GM20431 (cell line): Measurements from ENCODE around the gene CCNL1.
"Not testable (repeated sequence)": the region's sequence is repeated elsewhere in the genome, so short reads cannot be mapped to it uniquely, and the experiment has no call there.

Experiments used
- in situ Hi-C: fragments of 300-500 bp; cut with MseI, MboI; formaldehyde crosslinking; loops from one replicate; pipeline ENCODE4 v1.15.0; 2020; ENCODE audit warnings: low sequenced_read_pairs; ENCODE audit not compliant: unreplicated experiment

CCNL1 gene

GRCh38 chr3:157109267-157110141 is 50.4 kb downstream of the CCNL1 start:
- in situ Hi-C loops, result no loop called here

DNA sequence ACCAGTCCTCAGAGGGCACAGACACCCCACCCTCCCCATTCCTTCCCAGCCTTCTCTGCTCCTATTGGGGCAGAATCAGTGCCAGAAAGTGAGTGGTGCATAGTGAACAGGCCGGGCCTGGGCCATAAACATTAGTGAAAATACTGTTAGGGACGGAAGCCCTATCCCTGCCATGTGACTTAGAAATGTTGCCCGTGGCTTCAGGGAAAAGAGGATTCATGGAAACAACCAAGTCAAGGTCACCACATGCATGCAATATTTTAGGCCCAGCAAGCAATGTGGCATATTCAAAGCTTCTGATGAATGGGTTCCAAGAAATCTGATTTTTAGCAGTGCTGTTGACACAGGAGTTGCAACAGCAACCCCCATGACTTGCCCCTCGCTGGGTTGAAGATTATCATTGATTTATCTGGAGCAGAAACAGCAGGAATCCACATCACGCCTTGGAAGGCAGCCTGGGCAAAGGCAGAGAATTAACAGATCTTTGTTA is 52.3 kb downstream of the CCNL1 start:
- in situ Hi-C loops, result no loop called here

DNA sequence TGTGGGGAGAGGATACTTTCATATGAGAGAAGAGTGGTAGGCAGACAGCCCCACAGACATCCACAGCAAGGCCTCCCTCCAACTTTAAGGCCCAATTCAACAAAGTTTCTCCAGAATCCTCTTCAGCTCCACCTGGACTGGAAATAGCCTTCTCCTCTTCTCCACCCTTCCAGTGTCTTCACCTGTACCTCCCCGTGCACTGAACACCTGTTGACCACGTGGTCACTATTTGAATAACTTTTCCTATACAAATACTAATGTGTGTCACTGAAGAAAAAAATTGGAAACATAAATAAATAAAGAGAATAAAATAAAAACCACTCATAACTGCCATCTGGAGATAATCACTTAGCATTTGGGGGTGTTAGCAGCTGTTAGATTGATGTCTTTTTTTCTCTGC is 52.9 kb downstream of the CCNL1 start:
- in situ Hi-C loops, result no loop called here

DNA sequence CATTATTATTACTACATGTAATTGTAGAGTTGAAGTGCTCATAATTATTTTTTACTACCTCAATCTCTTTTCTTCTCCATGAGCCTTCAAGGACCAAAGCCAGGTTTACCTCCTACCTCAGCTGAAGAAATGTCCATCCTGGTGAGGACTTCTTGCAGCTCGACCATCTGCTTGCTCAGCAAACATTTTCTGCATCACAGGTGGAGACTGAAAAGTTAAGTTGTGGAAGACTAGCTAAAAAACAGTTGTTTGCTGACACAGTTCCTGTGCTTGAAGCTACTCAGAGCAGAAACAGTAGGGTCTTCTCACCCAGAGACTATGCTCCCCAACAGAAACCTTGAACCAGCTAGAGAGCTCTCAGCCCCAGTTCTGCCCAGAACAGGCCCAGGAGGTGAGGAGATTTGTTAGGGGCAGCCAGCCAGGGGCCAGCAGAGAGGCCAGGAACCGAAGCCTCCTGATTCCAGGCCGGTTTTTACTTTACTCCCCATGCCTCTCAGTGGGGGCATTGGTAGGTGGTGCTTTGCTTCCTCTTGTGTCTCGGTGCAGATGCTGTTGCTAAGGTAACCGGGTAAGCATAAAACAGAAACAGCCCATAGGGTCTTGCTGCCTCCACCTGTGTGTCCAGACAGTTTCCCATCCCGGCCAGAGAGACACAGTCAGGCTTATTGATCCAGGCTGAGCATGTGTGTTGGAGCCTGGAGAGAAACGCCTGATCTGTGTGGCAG is 54.9 kb downstream of the CCNL1 start:
- in situ Hi-C loops, result no loop called here

DNA sequence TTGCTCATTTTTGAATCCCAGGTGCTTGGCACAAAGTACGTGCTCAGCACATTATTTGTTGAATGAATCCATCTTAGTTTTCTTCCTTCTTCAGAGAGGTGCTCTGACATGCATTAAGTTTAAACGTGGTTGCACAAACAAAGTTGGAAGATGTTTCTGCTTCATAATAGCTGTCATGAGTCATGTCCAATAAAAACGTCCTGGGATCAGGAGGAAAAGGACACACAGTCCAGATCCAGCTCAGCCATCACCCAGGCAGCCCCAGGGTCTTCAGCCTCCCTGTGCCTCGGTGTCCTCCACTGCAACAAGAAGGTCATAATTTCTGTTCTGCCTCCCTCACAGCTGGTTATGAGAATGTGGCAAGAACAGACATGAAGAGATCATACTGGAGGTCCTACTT is 55.4 kb downstream of the CCNL1 start:
- in situ Hi-C loops, result no loop called here

- in situ Hi-C loops, result no loop called here
Observed at GRCh38 chr3:157103860-157104259, 56.1 kb downstream of the CCNL1 start.

- in situ Hi-C loops, result no loop called here
Observed at GRCh38 chr3:157103280-157103679, 56.7 kb downstream of the CCNL1 start.

DNA sequence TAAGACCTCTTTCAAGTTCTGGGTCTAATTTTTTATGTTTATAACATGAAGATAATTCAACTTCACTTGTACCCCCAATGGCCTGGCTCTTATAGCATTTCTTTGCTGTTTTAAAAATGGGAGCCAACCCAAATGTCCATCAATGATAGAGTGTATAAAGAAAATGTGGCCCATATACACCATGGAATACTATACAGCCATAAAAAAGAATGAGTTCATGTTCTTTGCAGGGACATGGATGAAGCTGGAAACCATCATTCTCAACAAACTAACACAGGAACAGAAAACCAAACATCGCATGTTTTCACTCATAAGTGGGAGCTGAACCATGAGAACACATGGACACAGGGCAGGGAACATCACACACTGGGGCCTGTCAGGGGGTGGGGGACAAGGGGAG is 57.4 kb downstream of the CCNL1 start:
- in situ Hi-C loops, result not testable (repeated sequence)

- in situ Hi-C loops, result no loop called here
Observed at GRCh38 chr3:157102098-157102497, 57.8 kb downstream of the CCNL1 start.

- in situ Hi-C loops, result no loop called here
Observed at GRCh38 chr3:157101486-157101885, 58.5 kb downstream of the CCNL1 start.

GRCh38 chr3:157100608-157101396 is 59.1 kb downstream of the CCNL1 start:
- in situ Hi-C loops, result no loop called here

GRCh38 chr3:157100096-157100477 is 59.9 kb downstream of the CCNL1 start:
- in situ Hi-C loops, result no loop called here

- in situ Hi-C loops, result loop anchor here (25.0 kb wide), 1 partner anchor 562 kb away; no protein-coding TSS in a partner anchor
Observed at GRCh38 chr3:157099326-157100095, 60.4 kb downstream of the CCNL1 start.

- in situ Hi-C loops, result loop anchor here (25.0 kb wide), 1 partner anchor 562 kb away; no protein-coding TSS in a partner anchor
Observed at GRCh38 chr3:157098823-157099185, 61.1 kb downstream of the CCNL1 start.

- in situ Hi-C loops, result loop anchor here (25.0 kb wide), 1 partner anchor 561 kb away; no protein-coding TSS in a partner anchor
Observed at GRCh38 chr3:157098121-157098822, 61.7 kb downstream of the CCNL1 start.
